ENCODE data around the gene P2RX6.
A peak's percentile ranks its signal among the peaks of the same experiment; 100 is the strongest.

P2RX6 gene

DNA sequence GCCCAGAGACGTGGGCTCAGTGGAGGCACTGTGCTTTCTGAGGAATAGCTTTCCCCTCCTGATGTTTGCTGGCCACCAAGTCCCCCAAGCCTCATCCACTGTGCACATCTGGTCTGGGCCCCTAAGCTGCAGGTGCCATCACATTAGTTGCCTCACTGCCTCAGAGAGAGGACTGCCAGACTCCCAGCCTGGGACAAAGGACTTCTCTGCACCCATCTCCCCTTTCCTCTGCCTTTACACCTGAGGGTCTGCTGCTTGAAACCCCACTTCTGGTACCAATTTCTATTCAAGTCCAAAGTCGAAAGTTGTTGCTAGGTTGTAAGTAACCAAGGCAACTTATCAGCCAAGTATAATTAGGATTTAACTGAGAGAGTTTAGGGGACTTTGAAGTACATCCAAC, 36.5 kb upstream of the P2RX6 start:
- Histone ChIP-seq H3K27me3 (peaks cover 0 to 49% of the 10 kb centered on the region in 2 donors), H3K4me1 (peaks cover 0 to 32% (median 20%) of the 10 kb centered on the region in 4 donors), H3K27ac (no peak overlapping the region), H3K36me3 (peaks cover 0 to under 1% (median 0%) of the 10 kb centered on the region in 3 donors), H3K9me3 (peaks cover 0 to 10% (median 0%) of the 10 kb centered on the region in 3 donors), H3K4me3 (no peak overlapping the region)
- DNase-seq, result no peak
- TF ChIP-seq, protein P1, sequence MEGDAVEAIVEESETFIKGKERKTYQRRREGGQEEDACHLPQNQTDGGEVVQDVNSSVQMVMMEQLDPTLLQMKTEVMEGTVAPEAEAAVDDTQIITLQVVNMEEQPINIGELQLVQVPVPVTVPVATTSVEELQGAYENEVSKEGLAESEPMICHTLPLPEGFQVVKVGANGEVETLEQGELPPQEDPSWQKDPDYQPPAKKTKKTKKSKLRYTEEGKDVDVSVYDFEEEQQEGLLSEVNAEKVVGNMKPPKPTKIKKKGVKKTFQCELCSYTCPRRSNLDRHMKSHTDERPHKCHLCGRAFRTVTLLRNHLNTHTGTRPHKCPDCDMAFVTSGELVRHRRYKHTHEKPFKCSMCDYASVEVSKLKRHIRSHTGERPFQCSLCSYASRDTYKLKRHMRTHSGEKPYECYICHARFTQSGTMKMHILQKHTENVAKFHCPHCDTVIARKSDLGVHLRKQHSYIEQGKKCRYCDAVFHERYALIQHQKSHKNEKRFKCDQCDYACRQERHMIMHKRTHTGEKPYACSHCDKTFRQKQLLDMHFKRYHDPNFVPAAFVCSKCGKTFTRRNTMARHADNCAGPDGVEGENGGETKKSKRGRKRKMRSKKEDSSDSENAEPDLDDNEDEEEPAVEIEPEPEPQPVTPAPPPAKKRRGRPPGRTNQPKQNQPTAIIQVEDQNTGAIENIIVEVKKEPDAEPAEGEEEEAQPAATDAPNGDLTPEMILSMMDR (IDR thresholded peaks at IDR 0.05), result no peak
- intact Hi-C loops (cut with DNase I; ENCODE audit: low total_unique reads), result no loop called here

DNA sequence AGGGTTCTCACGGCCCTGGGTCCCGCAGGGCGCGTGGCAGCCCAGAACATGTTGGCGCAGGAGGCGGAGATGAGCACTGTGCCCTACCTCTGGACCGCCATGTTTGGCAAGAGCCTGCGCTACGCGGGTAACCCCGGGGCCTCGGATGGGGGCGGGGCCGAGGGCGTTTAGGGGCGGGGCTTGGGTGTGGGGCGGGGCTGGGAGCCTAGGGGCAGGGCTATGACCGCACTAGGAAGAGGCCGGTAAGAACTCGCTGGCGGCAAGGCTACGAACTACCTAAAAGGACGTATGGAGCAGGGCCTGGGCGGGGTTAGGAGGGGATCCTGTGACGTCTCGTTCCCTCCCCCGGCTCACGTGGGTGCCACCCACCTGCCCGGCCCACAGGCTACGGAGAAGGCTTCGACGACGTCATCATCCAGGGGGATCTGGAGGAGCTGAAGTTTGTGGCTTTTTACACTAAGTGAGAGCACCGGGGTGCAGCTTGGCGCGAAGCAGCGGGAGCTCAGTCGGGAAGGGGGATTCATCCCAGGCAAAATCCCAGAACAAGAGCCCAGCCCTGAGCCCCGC, 35.6 kb upstream of the P2RX6 start:
- intact Hi-C loops (cut with DNase I; ENCODE audit: low total_unique reads), result no loop called here
- TF ChIP-seq, protein P1 (IDR thresholded peaks at IDR 0.05), result no peak
- DNase-seq, result no peak

DNA sequence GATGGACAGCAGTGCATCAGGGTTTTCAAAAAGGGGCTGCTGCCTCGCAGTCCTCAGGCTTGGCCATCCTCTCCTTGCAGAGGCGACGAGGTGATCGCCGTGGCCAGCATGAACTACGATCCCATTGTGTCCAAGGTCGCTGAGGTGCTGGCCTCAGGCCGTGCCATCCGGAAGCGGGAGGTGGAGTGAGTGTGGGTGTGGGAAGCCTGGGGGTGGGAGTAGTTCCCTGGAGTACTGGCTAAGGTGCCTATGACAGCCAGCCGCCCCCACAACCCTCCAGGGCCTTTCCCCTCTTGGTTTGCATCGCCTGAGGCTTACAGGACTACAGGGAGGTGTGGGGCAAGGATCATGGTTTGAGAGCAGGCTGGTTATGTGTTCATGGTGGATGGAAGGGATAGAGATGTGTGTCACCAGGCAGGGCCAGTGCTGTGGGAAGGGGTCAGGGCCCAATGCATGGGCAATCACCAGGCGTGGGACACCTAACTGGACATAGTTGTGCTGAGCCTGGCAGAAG, 35.0 kb upstream of the P2RX6 start:
- TF ChIP-seq, protein P1 (IDR thresholded peaks at IDR 0.05), result no peak
- Histone ChIP-seq H3K4me1 (peaks cover 0 to 41% (median 23%) of the 10 kb centered on the region in 4 donors), H3K27ac (no peak overlapping the region)

More for the DNA sequence above, 35.6 kb upstream of the P2RX6 start:
- Histone ChIP-seq H3K9me3 (peaks cover 0 to 10% (median 0%) of the 10 kb centered on the region in 3 donors), H3K27me3 (peaks cover 0 to 40% of the 10 kb centered on the region in 2 donors), H3K4me1 (peaks cover 0 to 41% (median 23%) of the 10 kb centered on the region in 4 donors), H3K36me3 (peaks cover 0 to 10% (median 0%) of the 10 kb centered on the region in 3 donors), H3K4me3 (peak overlapping the region; percentile 9 to 21), H3K27ac (no peak overlapping the region)

DNA sequence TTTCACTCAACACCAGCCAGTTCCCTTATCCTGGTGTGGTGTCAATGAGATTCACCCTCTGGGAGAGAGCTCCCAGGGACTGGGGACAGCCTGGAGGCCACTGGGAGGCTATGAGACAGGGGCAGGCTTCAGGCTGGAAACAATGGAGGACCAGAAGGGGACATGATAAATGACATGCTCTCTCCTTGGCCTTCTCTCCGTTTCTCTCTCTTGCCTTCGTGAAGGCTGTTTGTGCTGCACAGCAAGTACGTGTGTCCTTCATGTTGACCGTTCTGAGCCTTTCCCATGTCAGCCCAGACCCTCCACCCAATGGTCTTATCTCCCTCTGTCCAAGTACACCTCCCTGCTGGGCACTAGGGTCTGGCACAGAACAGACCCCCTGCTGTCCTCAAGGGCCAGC, 34.4 kb upstream of the P2RX6 start:
- Histone ChIP-seq H3K4me3 (no peak overlapping the region), H3K36me3 (peaks cover 0 to 18% (median 3%) of the 10 kb centered on the region in 3 donors), H3K9me3 (peaks cover 0 to 10% (median 0%) of the 10 kb centered on the region in 3 donors), H3K27ac (no peak overlapping the region), H3K27me3 (peaks cover 0 to 30% of the 10 kb centered on the region in 2 donors), H3K4me1 (peaks cover 0 to 41% (median 23%) of the 10 kb centered on the region in 4 donors)
- TF ChIP-seq, protein P1 (IDR thresholded peaks at IDR 0.05), result no peak
- DNase-seq, result no peak
- intact Hi-C loops (cut with DNase I; ENCODE audit: low total_unique reads), result no loop called here

More for the DNA sequence above, 35.0 kb upstream of the P2RX6 start:
- peaks cover 0 to 10% (median 0%) of the 10 kb centered on the region in 3 donors for H3K9me3 ChIP-seq
- peaks cover 0 to 15% (median 0%) of the 10 kb centered on the region in 3 donors for H3K36me3 ChIP-seq
- intact Hi-C loops (cut with DNase I; ENCODE audit: low total_unique reads), result no loop called here
- peaks cover 0 to 35% of the 10 kb centered on the region in 2 donors for H3K27me3 ChIP-seq
- peak overlapping the region; percentile 9 to 21 for H3K4me3 ChIP-seq
- DNase-seq, result no peak

DNA sequence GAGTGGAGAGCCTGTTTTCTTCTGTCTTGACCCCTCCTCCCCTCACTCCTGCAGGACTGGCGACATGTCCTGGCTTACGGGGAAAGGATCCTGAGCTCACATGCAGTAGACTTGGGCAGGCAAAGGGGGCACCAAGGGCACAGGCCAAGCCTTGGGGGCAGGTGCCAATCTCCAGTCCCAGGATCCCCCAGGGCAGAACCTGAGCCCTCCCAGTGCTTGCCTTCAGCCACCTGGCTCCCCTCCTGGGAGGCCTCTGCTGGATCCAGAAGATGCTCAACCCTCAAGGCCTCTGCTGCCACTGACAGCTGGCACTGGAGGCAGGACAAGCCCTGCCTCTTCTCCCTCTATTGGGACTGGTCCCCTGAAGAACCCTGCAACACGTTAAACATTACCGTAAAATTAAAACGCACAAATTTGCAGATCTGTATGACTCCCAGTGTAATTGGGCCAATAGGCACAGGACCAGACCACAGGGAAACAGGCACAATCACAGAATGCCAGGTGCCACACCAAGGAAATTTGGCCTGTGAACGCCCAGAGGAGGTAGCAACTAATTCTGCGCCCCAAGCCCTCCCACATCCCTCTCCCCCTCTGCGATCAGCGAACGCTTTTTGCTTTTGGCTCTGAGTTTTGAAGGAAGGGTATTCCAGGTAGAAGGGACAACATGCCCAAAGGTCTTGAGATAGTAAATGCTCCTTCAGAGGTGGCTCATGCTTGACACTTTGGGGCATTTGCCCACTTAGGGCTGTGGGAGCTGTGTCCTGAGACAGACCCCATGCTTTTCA, 33.8 kb upstream of the P2RX6 start:
- Histone ChIP-seq H3K9me3 (peaks cover 0 to 10% (median 0%) of the 10 kb centered on the region in 3 donors), H3K4me1 (peaks cover 0 to 41% (median 23%) of the 10 kb centered on the region in 4 donors), H3K27me3 (peaks cover 0 to 28% of the 10 kb centered on the region in 2 donors), H3K4me3 (peak overlapping the region; percentile 79 to 82), H3K27ac (peak overlapping the region; percentile 85 to 87), H3K36me3 (peaks cover 0 to 23% (median 8%) of the 10 kb centered on the region in 3 donors)
- DNase-seq, result no peak
- TF ChIP-seq, protein P1 (IDR thresholded peaks at IDR 0.05), result no peak
- intact Hi-C loops (cut with DNase I; ENCODE audit: low total_unique reads), result no loop called here
